GM19035 (cell line): ENCODE results near the gene WDPCP.
"Not testable (repeated sequence)": the region's sequence is repeated elsewhere in the genome, so short reads cannot be mapped to it uniquely, and the experiment has no call there.

Experiments used
- ATAC-seq: cut with Tn5 transposase; IDR thresholded peaks from one replicate; pipeline ENCODE4 v1.9.1; 2021; ENCODE audit not compliant: unreplicated experiment

The WDPCP gene, protein sequence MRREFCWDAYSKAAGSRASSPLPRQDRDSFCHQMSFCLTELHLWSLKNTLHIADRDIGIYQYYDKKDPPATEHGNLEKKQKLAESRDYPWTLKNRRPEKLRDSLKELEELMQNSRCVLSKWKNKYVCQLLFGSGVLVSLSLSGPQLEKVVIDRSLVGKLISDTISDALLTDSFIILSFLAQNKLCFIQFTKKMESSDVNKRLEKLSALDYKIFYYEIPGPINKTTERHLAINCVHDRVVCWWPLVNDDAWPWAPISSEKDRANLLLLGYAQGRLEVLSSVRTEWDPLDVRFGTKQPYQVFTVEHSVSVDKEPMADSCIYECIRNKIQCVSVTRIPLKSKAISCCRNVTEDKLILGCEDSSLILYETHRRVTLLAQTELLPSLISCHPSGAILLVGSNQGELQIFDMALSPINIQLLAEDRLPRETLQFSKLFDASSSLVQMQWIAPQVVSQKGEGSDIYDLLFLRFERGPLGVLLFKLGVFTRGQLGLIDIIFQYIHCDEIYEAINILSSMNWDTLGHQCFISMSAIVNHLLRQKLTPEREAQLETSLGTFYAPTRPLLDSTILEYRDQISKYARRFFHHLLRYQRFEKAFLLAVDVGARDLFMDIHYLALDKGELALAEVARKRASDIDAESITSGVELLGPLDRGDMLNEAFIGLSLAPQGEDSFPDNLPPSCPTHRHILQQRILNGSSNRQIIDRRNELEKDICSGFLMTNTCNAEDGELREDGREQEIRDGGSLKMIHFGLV

DNA sequence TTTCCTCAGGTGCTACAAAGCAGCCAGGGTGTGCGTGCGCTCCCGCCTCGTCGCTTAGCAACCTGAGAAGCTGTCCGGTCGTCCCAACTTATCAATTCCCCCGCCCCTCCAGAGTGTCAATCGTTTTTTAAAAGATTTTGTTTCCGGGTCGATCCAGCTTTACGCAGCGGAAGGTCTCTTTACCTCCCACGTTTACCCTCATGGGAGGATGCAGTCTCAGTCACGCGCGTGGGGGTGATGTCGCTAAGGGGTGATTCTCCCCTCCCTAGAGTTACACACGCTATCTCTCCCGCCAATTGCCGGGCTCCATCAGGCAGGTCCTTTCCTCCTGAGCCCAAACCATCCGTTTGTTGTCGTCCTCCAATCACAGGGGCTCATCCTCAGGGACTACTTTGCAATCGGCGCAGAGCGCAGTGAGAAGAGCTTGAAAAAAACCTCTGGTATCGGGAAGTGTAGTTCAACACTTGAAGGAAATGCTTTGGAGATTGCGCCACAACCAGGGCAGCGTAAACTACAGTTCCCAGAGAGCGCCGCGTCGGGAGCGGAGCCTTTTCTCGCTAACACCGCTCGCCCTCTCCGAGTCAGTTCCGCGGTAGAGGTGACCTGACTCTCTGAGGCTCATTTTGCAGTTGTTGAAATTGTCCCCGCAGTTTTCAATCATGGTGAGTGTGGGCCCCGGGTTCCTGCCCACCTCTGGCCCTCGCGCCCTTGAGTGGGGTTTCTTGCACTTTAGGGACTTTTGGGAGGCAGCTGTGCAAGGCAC lies at the start of gene WDPCP, which contains the start of gene MDH1:
TSS of gene WDPCP (minus strand) at position 93 of the 763 bp plus-strand sequence. CDS start 206 bp downstream, outside the sequence.
TSS of gene MDH1 (plus strand) at position 579 of the 763 bp plus-strand sequence. CDS start at position 660, 81 bp downstream.
- ATAC-seq = peak; percentile 88

DNA sequence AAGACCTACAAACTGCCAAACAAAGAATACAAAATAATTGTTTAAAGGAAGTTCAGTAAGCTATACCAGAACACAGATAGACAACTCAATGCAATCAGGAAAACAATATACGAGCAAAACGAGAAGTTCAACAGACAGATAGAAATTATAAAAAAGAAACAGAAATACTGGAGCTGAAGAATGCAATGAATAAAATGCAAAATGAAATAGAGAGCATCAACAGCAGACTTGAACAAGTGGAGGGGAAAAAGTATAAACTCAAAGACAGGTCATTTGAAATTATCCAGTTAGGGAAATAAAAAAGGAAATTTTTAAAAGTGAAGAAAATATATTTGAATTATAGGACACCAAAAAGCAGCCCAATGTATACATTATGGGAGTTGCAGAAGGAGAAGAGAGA lies 44.1 kb upstream of the WDPCP start:
- ATAC-seq = no peak

DNA sequence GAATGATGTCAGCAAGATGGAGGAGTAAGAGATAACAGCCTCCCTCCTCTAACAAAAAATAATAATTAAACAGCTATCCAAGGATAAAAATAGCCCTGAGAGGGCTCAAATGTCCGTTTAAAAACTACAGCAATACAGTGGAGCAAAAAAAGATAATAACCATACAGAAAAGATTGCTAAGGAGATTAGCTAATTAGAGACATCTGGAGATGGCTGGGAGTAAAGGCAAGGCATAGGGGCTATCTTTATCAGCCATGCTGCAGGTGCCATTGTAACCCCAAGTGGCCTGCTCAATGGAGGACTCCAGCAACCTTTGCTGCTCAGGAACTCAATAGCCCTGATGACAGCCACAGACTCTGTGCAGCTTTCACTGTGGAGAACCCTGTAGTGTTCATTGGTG lies 43.2 kb upstream of the WDPCP start:
- ATAC-seq = no peak

DNA sequence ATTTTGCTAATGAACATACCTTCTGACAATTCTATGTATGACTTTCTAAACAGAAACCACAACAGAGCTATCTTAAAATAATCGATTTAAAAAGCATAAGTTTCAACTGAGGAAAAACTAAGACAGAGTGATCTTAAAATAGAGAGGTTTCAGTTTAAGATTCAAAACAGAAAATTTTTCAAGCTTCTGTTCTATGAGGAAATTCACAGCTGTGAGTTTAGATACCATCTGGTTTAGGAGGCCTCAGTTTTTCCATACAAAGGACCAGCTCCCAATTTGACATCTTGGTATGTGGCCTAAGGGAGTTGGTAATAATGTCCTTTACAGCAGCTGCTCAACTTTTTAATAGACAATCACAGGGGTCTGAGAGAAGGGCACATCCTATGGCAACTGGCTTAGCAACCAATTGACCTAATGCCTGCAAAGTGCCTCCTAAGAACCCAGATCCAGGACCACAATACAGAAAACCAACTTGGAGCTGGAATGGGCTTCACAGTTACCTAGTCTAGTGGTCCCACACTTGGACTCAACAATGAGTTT lies 40.2 kb upstream of the WDPCP start:
- ATAC-seq = no peak

DNA sequence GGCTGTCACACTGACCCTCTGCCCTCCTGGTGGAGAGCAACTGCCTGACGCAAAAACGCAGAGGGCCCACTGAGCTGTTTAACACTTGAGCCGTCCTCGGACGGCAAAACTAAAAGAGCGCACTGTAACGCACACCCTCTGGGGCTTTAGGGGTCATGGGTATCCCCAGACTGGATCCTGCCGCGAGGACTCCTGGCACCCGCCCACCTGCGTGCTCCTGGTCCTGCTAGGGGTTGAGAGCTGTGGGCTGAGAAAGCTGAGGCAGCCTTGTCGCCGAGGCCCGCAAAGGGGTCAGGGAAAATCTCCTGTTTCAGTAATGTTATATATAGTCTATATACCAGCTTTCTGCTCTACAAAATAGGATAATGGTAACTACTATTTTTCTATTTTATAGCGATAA lies 39.6 kb upstream of the WDPCP start:
- ATAC-seq = no peak

DNA sequence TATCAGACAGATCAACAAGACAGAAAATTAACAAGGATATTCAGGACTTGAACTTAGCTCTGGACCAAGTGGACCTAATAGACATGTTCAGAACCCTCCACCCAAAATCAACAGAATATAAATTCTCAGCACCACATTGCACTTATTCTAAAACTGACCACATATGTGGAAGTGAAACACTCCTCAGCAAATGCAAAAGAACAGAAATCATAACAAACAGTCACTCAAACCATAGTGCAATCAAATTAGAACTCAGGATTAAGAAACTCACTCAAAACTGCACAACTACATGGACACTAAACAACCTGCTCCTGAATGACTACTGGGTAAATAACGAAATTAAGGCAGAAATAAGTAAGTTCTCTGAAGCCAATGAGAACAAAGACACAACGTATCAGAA lies 35.5 kb upstream of the WDPCP start:
- ATAC-seq = not testable (repeated sequence)

DNA sequence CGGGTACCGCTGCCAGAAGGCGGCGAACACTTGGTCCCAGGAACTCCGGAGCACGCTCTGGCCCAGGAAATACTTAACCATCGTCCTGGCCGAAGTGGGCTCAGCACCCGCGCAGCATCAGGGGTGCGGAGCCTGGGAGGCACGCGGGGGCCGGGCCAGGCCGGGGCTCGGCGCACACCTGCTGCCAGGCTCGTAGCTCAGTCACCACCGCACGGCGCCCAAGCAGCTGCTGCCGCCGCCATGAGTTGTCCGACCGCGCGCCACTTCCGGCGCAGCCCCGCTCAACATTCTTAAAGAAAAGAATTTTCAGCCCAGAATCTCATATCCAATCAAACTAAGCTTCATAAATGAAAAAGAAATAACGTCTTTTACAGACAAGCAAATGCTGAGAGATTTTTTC lies 34.5 kb upstream of the WDPCP start:
- no peak for ATAC-seq

DNA sequence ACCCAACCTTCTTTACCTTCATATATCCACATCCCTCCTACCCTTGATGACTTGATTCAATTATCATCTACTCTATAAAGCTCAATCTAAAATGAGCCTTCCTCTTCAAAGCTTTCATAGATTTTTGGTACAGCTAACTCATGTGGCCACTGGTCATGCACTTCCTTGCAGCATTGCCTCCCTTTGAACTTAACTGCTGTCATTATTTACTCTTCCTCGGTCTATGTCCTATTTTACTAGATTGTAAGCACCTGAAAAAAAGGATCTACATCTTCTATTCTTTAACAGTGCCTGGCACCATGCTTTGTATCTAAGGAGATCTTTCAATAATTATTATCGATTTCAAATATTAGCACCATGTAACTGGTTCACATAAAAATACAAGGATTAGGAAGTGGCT lies 31.1 kb upstream of the WDPCP start:
- ATAC-seq = no peak

DNA sequence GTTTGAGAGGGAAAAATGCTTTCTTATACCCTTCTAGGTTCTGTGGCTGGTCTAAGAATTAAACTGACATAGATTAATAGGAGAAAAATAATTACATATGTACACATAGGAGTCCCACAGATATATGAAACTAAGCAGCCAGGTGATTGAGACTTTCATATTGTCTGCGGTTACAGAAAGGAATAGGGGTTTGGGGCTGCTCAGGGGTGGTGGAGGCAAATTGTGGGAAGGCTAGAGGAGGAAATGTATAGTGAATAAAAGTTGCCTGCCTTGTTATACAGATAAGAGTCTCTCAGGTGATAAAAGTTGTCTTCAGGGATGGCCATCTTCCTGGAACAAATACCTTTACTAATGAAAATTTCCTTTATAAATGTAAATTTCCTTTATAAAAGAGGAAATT lies 29.1 kb upstream of the WDPCP start:
- ATAC-seq = no peak

DNA sequence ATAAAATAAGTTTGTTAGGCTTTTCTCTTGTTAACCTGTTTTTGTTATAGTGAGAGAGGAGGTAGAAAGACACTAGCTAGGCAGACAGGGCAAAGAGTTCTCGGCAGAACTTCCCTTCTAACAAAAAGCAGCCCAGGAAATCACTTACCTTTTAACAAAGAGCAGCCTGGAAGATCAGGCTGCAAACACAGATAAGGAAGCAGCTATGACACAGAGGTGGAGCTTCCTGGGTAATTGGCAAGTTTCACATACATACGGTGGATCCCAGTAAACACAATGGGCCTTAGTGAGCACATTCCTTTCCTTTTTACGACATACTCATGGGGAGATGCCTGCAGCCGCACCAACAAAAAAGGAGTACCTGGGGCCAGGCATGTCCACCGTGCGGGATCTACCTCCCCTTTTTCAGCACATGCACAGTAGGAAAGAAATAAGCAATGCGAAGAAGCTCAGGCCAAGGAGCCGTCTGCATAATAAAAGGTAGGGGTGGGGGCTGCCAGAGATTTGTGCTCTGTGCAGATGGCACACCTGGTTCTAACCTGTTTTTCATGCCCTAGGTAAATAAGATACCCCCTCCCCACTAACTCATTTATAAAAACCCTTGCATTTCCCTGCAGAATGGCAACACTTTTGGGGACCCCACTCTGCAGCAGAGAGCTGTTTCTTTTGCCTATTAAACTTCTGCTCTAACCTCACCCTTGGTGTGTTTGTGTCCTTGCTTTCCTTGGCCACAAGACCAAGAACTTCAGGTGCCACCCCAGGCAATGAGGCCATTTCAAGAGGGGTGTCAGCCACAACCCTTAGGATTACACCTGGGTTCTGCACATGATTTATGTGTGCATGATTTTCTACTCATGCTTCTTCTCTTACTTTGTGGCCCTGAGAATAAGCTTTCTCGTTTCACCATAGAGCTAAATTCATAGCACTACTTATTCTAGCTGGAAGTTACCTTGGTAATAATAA lies 27.0 kb upstream of the WDPCP start:
- no peak for ATAC-seq

DNA sequence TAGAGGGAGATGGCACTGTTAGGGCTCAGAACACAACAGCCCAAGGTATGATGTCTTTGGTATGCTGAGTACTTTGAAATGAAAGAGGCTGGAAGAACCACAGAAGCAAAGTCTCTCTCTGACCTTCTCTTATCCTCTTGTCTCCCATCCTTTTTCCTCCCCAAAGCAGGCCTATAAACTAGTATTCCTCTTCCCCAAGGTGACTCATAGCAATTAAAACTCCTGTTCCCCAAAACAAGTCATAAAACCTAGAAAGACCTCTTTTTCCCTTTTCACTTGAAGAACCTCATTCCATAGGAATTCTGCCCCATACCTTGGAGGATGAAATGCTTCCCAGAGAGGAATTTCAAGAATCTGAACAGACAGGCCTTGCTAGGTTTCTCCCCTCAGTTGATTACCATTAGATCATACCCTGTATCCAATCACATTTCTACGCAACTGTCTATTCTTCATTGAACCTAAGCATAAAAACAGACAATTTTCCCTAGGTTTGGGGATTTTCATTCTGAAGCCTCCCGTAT lies 26.2 kb upstream of the WDPCP start:
- no peak for ATAC-seq

DNA sequence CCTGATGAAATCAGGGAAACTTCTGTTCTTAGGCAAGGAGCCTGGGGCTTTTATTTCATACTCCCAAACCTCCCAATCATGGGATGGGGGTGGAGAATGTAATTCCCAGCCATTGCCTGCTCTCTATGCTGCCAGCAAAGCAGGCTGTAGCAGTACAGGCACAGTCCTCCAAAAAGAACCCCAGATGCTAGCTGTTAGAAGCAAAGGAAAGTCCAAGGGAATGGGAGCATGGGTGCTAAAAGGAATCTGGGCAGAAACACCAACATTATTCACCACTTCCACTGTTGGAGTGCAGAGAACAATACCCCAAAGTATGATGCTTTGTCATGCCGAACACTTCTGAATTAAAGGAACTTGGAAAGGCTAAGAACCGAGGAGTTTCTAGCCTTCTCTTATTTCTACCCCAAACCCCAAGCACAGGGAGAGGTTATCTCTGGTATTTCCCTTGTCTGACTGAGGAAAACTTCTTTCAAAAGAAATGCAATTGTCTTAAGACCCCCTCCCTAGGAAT lies 25.2 kb upstream of the WDPCP start:
- ATAC-seq = no peak

DNA sequence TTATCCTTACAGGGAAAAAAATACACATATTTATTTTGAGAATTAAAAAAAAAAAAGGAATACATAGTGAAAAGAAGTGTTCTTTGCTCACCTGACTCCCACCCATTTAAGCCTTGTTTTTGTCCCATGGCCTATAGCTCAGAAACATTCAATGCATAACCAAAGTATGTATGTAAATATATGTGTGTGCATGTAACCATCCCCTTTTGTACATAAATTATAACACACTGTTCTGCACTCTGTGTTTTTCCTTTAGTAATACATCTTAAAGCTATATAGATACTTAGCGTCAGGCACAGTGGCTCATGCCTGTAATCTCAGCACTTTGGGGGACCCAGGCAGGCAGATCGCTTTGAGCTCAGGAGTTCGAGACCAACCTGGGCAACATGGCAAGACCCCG lies 22.2 kb upstream of the WDPCP start:
- ATAC-seq = no peak

DNA sequence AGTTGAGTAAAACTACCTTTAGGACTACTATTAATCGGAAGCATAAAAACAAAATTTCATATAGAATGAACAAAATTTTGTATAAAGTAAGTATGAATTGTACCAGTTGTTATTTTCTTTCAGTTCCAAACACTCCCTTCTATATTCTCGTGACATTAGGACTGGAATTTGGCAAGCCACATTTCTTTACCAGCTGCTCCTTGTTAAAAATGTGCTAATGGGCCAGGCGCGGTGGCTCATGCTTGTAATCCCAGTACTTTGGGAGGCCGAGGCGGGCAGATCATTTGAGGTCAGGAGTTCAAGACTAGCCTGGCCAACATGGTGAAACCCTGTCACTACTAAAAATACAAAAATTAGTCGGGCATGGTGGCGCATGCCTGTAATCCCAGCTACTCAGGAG lies 20.6 kb upstream of the WDPCP start:
- not testable (repeated sequence) for ATAC-seq

DNA sequence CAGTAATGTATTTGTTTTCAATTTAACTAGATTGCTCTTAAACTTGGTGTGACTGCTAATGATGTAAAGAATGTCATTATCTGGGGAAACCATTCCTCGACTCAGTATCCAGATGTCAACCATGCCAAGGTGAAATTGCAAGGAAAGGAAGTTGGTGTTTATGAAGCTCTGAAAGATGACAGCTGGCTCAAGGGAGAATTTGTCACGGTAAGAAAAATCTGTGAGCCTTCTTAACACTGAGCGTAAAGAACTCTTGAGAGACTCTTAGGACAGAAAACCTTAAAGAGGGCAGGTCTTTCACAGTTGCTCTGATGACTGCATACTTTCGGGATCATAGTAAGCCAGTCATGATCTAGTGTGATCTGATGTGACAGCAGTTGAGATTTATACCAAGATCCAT lies 16.4 kb upstream of the WDPCP start:
- ATAC-seq = no peak

DNA sequence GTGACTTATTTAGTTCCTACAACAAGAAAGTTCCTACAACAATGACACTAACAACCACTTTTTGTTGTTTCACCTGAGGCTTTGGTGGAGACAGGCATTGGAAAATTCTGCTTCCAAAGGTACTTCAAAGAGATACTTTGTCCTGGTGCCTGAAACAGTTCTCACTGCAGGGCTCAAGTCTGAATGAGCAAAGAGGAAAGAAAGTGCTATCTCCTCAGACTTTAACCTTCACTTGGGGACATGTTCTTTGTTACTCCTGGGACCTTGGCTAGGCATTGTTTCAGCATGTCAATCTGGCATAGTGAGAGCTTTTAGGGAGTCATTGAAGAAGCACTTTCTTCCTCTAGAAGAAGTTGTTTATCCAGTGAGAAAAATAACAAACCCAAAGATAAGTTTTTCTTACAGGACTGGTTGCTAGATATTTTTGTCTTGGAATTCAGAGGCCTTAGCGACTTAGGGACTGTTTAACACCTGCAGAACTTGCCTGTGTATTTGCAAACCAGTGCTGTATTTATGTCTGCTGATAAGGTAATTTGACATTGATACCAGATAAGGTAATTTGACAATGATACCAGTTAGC lies 12.7 kb upstream of the WDPCP start:
- ATAC-seq = no peak

DNA sequence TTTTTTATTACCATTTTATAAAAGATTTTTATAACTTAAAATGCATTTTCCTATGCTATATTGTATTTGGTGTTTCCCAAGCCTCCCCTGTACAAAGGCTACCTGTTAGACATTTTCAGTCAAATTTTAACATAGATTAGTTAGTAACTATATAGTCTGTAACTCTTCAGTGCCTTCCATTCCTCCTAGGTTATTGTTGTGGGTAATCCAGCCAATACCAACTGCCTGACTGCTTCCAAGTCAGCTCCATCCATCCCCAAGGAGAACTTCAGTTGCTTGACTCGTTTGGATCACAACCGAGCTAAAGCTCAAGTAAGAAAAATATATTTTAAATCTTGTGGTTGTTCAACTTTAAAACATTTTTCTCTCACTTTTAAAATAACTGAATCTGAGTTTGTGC lies 10.7 kb upstream of the WDPCP start:
- no peak for ATAC-seq

DNA sequence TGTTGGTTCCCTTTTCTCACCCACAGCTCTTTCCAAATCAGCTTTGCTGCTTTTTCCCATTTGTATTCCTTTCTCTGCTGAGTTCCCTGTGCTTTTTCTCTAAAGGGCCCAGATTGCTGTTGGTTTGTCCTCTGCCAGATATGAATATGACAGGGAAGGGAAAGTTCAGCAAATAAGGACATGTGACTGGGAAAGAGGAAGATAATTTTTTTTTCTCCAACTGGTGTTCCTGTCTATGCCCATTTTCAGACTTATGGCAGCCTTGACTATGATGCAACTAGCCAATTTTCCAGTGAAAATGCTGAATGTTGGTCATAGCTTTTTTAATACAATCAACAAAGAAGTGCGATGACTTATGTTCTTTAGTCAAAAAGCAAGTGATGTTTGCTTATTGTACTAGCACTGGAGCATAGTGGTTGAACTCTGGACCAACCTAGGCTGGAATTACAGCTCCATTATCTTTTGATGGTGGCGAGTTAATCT lies 8.2 kb upstream of the WDPCP start:
- ATAC-seq = no peak

DNA sequence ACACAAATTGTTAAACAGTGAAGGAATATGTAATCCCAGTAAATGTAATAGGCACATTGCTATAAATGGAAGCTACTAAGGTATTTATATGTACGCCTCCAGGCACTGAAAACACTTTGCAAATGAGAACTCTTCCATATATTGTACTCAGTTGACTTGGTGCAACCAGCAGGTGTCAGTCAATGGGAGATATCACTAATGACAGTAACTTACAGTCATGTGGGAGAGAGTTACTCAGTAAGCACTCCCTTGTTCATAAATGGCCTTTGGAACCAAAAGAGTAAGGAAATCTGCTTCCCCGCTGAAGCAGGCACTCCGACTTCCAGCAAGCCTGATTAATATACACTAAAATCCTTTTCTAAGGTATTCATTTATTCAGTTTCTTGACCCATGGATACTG lies 6.4 kb upstream of the WDPCP start:
- no peak for ATAC-seq
